ENCODE data around the gene OXER1. TPM values are rescaled to one million over a fixed set of nuclear protein-coding genes. Genes with fewer than 3 reads are reported as not detected.

The OXER1 gene
- total and polyA plus RNA-seq, 9 of the 15 experiments (the other 6 are each of a cell fraction or from before 2014, with no cell fraction given) = not detected

DNA sequence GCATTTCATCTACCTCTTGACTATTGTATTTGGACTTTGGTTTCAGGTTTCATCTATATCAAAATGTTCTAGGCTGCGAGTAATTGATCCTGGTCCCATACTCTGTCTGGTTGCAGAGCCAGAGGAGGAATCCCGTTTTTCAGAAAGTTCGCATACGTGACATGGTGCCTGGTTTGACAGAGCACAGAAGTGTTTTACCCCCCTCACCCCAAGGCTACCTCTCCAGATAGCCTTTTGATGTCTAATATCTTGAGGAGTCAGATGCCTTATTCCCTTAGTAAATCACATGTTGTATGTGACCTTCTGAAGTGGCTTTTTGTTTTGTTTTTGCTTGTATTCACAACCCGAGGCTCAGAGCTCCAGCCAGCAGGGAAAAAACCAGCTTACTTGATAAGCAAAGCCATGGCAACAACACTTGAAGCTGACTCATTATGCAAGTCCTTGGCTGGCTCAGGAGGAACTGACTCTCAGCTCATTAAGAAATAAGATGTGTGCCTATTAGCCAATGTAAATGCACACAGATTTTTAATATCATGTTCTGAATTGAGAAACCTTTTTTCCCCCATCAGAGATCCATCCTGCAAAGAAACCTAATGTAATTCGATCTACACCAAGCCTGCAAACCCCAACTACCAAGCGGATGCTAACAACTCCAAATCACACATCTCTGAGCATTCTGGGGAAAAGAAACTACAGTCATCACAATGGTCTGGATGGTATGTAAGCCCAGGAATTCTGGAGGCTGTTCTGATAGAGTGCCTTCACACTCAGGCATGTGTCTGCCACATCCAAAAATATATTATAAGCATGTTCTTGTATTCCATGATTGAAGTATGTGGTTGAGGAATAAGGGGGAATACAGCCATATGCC, 41.4 kb downstream of the OXER1 start:
- H3K9ac ChIP-seq (ENCODE audit: insufficient read depth in 1 of 2, low read depth in 2 of 2, low read length in 2 of 2) = no peak overlapping the region
- FAIRE-seq = peak; percentile 48
- no peak overlapping the region for H3K4me3 ChIP-seq
- in situ Hi-C loops (cut with MboI) = no loop called here
- ATAC-seq = peak; percentile 68; the same call in 2 of the 3 replicates
- DNase-seq (ENCODE audit: extremely low read depth in 1 of 4, low spot score in 3 of 4) = peak in 1 of 4 experiments; percentile 45
- 0 out of 2 replicates have a peak, but pooled peaks have one; percentile 5 for TF ChIP-seq ZNF316 (IDR thresholded peaks at IDR 0.05)
- peak; percentile 51 for TF ChIP-seq CEBPB (tag; IDR thresholded peaks at IDR 0.05)
- TF ChIP-seq ZNF124 (CRISPR knock-in tag; IDR thresholded peaks at IDR 0.05) = no peak
- peak; percentile 96 for TF ChIP-seq FOXJ2 (tag; IDR thresholded peaks at IDR 0.05)
- TF ChIP-seq JUND (IDR thresholded peaks at IDR 0.05; ENCODE audit: borderline replicate concordance, low read depth, low read length) = 0 out of 2 replicates have a peak, but pooled peaks have one; percentile 5
- peak; percentile 55; the same call in 1 of the 3 replicates for TF ChIP-seq JUND (tag; IDR thresholded peaks at IDR 0.05; ENCODE audit: borderline replicate concordance, low read depth, low read length)
- TF ChIP-seq RFX1 (IDR thresholded peaks at IDR 0.05) = peak; percentile 77
- peak; percentile 57 for TF ChIP-seq NFE2 (IDR thresholded peaks at IDR 0.05; ENCODE audit: low read depth)
- TF ChIP-seq ELF2 (CRISPR knock-in tag; IDR thresholded peaks at IDR 0.05) = no peak
- TF ChIP-seq HNRNPL (IDR thresholded peaks at IDR 0.05; ENCODE audit: low read depth, low read length) = no peak
- TF ChIP-seq, protein P1, sequence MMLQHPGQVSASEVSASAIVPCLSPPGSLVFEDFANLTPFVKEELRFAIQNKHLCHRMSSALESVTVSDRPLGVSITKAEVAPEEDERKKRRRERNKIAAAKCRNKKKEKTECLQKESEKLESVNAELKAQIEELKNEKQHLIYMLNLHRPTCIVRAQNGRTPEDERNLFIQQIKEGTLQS (IDR thresholded peaks at IDR 0.05) = 0 out of 2 replicates have a peak, but pooled peaks have one; percentile 11
- TF ChIP-seq, protein P1 (CRISPR knock-in tag; conservative IDR thresholded peaks at IDR 0.05) = no peak
- TF ChIP-seq, protein P2, sequence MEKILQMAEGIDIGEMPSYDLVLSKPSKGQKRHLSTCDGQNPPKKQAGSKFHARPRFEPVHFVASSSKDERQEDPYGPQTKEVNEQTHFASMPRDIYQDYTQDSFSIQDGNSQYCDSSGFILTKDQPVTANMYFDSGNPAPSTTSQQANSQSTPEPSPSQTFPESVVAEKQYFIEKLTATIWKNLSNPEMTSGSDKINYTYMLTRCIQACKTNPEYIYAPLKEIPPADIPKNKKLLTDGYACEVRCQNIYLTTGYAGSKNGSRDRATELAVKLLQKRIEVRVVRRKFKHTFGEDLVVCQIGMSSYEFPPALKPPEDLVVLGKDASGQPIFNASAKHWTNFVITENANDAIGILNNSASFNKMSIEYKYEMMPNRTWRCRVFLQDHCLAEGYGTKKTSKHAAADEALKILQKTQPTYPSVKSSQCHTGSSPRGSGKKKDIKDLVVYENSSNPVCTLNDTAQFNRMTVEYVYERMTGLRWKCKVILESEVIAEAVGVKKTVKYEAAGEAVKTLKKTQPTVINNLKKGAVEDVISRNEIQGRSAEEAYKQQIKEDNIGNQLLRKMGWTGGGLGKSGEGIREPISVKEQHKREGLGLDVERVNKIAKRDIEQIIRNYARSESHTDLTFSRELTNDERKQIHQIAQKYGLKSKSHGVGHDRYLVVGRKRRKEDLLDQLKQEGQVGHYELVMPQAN (IDR thresholded peaks at IDR 0.05; ENCODE audit: borderline replicate concordance) = no peak
- TF ChIP-seq C11orf30 (IDR thresholded peaks at IDR 0.05; ENCODE audit: low read depth) = peak; percentile 42; the same call in 1 of the 2 replicates
- no peak for TF ChIP-seq CEBPG (CRISPR knock-in tag; IDR thresholded peaks at IDR 0.05)
- TF ChIP-seq CEBPG (tag; conservative IDR thresholded peaks at IDR 0.05 in 1 of 2, IDR thresholded peaks at IDR 0.05 in 1 of 2) = peak; percentile 23 to 75; a peak in 2 of 4 replicates
- H3K4me2 ChIP-seq (ENCODE audit: insufficient read depth, low read length) = peak overlapping the region; percentile 34; the same call in 1 of the 2 replicates
- WGBS (ENCODE audit: insufficient coverage, low coverage, missing lambda C conversion rate) = 9% methylated on average over 7 of the region's 7 CpGs
- H3K27ac ChIP-seq (ENCODE audit: extremely low read depth, low read depth, low read length) = no peak overlapping the region
- H3K27me3 ChIP-seq (ENCODE audit: control insufficient read depth in 2 of 2, insufficient read depth in 2 of 2, low read length in 2 of 2) = peaks cover 4% of the 10 kb centered on the region in 2 experiments; a peak in 2 of 5 replicates
- H4K20me1 ChIP-seq (replicated peaks; ENCODE audit: control insufficient read depth, insufficient read depth, low read length) = no peaks in the 10 kb centered on the region
- peak overlapping the region; percentile 46; the same call in 1 of the 2 replicates for H2AFZ ChIP-seq (ENCODE audit: low read depth, low read length)
- no peaks in the 10 kb centered on the region for H3K79me2 ChIP-seq (ENCODE audit: control insufficient read depth, insufficient read depth, low read length)
- H3K36me3 ChIP-seq (ENCODE audit: control insufficient read depth, insufficient read depth, low read length) = no peaks in the 10 kb centered on the region
- ChIA-PET CTCF (ENCODE audit: low intra/inter-chr PET ratio) (no interaction called here), POLR2A (interaction anchor here (0.7 kb wide), 1 partner anchor 67 kb away, joined by 5 read pairs; no protein-coding TSS in a partner anchor)
- peaks cover 0 to 3% of the 10 kb centered on the region in 2 experiments; a peak in 1 of 5 replicates for H3K4me1 ChIP-seq (replicated peaks in 1 of 2; ENCODE audit: control insufficient read depth in 2 of 2, insufficient read depth in 2 of 2, low read length in 2 of 2)
- H3K9me1 ChIP-seq (ENCODE audit: control insufficient read depth, insufficient read depth, low read length) = no peaks in the 10 kb centered on the region
- intact Hi-C loops (cut with micrococcal nuclease) = no loop called here
- no TSS peak for BruUV-seq (replicated peaks)
- H3K9me3 ChIP-seq (replicated peaks; ENCODE audit: control insufficient read depth, insufficient read depth, low read depth, low read length) = no peaks in the 10 kb centered on the region
